K562 (cell line): ENCODE data around the gene C1orf56. TPM values are rescaled to one million over a fixed set of nuclear protein-coding genes. Genes with fewer than 3 reads are reported as not detected.

ENCODE experiments used
- BRD4 ChIP-seq: fragments of 200-600 bp; sonication (generic); IDR thresholded peaks from 2 replicates; pipeline ENCODE4 v1.6.1; 2017; ENCODE audit warnings: inconsistent platforms
- CHCHD3 ChIP-seq: fragments of 250-450 bp; sonication (Bioruptor Pico); IDR thresholded peaks from 2 replicates; pipeline ENCODE4 v2.1.2; 2022; ENCODE audit warnings: mild to moderate bottlenecking
- FOS ChIP-seq: IDR thresholded peaks from 3 replicates; pipeline ENCODE4 v1.6.1; 2011; ENCODE audit not compliant: insufficient read length; ENCODE audit errors: extremely low read depth
- HNRNPLL ChIP-seq: fragments of 200-400 bp; formaldehyde crosslinking; IDR thresholded peaks from 2 replicates; pipeline ENCODE4 v1.6.1; 2017; ENCODE audit warnings: low read length, low read depth, mild to moderate bottlenecking; ENCODE audit not compliant: poor library complexity, severe bottlenecking
- HNRNPUL1 ChIP-seq: fragments of 200-400 bp; formaldehyde crosslinking; IDR thresholded peaks from 2 replicates; pipeline ENCODE4 v1.6.1; 2017; ENCODE audit warnings: low read length
- HOXB6 ChIP-seq: fragments of 250-450 bp; sonication (Bioruptor Pico); IDR thresholded peaks from 2 replicates; pipeline ENCODE4 v1.5.1; 2022; ENCODE audit warnings: mild to moderate bottlenecking, borderline replicate concordance
- MTA1 ChIP-seq: fragments of 450-650 bp; IDR thresholded peaks from 2 replicates; pipeline ENCODE4 v1.6.1; 2017; ENCODE audit warnings: borderline replicate concordance
- SRSF1 ChIP-seq: fragments of 200-400 bp; formaldehyde crosslinking; IDR thresholded peaks from 2 replicates; pipeline ENCODE4 v1.6.1; 2017; ENCODE audit warnings: mild to moderate bottlenecking, low read depth, low read length, moderate library complexity
- ZNF263 ChIP-seq: sonication (generic); formaldehyde crosslinking; IDR thresholded peaks from 2 replicates; pipeline ENCODE4 v1.8.0; 2022; ENCODE audit warnings: mild to moderate bottlenecking, missing genetic modification reagents, borderline replicate concordance
- polyA plus RNA-seq, 8 experiments: library from polyadenylated mRNA; depleted of rRNA in 4 of 8; stranded (reverse) in 5 of 8; unstranded in 3 of 8; fragments of >200 nt; fragmentation: Nextera tagmentation in 2 of 8; fragmentation: Illumina TruSeq in 1 of 8; extraction: Ambion mirVana in 2 of 8; extraction: Trizol in 1 of 8; gene quantifications; 2 replicates each; pipeline versions ENCODE4 v1.2.1 to v1.2.3, GENCODE V29; 2011 to 2014; ENCODE audit warnings: inconsistent platforms in 1 of 8, missing spikeins in 1 of 8
- total RNA-seq, 7 experiments: library from RNA; depleted of rRNA in 6 of 7; stranded (reverse); fragments of >200 nt in 6 of 7; fragmentation: Illumina TruSeq in 2 of 7; extraction: Trizol in 2 of 7; gene quantifications; 2 replicates each; pipeline versions ENCODE4 v1.2.1 to v1.2.3, GENCODE V29; 2011 to 2021; ENCODE audit warnings: low replicate concordance in 1 of 7
- TF ChIP-seq, protein P1 (sequence below), 2 experiments: fragments of 450-650 bp in 1 of 2; sonication (generic) in 1 of 2; formaldehyde crosslinking in 1 of 2; IDR thresholded peaks; 2 replicates each; pipeline versions ENCODE4 v1.7.1 to v1.9.0; 2016 to 2022; ENCODE audit warnings: inconsistent platforms in 1 of 2, mild to moderate bottlenecking in 1 of 2, missing genetic modification reagents in 1 of 2
- TF ChIP-seq, protein P2 (sequence below): sonication (generic); formaldehyde crosslinking; IDR thresholded peaks from 2 replicates; pipeline ENCODE4 v1.8.1; 2023; ENCODE audit warnings: mild to moderate bottlenecking, missing genetic modification reagents
- TF ChIP-seq, protein P3 (sequence below), 2 experiments: fragments of 450-650 bp in 1 of 2; IDR thresholded peaks; 2 replicates each; pipeline ENCODE4 v1.6.1; 2011 to 2017; ENCODE audit warnings: low read depth in 2 of 2, antibody characterized with exemption in 1 of 2, borderline replicate concordance in 1 of 2, low read length in 1 of 2, mild to moderate bottlenecking in 1 of 2, mixed read lengths in 1 of 2; ENCODE audit not compliant: control insufficient read depth in 1 of 2

Gene C1orf56
- total and polyA plus RNA-seq, 9 of the 15 experiments (the other 6 are each of a cell fraction or from before 2014, with no cell fraction given): 0.18 to 15.7 (median 1.1) TPM

DNA sequence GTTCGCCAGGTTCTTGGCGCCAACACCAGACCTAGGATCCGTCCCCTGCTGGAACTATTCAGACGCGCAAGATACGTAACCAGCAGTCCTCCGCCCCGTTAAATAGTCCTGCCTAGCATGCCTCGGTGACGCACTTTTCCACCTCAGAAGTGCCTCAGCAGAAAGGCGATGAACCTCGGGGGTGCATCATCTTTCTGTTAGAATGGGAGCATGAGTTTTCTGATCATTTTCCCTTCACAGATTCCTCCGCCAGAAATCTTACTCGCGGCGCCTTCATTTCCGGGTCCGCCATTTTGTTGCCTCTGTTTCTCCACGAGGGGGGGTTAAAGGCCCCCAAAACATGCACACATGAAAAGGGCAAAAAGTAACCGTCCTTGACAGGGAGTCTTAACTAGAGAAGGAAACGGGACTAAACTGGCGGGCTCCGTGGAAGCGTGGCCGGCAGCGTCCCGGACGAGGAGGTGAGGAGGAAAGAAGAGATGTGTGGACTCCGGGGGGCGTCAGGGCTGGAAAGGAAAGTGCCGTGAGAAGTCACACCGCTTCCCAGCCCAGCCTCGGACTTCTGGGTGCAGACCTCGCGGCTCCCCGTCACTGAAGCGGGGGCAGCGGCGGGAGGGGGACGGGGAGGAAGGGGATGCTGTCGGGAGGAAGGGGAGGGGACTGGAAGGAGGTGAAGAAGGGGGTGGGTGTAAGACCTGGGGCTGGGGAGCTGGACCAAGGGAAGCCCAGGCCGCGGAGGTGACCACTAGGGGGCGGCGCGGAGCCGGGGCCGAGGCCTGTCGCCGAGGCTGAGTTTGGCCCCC, 23.1 kb downstream of the C1orf56 start, which contains the start of gene GABPB2 (continued):
- TF ChIP-seq, protein P1, sequence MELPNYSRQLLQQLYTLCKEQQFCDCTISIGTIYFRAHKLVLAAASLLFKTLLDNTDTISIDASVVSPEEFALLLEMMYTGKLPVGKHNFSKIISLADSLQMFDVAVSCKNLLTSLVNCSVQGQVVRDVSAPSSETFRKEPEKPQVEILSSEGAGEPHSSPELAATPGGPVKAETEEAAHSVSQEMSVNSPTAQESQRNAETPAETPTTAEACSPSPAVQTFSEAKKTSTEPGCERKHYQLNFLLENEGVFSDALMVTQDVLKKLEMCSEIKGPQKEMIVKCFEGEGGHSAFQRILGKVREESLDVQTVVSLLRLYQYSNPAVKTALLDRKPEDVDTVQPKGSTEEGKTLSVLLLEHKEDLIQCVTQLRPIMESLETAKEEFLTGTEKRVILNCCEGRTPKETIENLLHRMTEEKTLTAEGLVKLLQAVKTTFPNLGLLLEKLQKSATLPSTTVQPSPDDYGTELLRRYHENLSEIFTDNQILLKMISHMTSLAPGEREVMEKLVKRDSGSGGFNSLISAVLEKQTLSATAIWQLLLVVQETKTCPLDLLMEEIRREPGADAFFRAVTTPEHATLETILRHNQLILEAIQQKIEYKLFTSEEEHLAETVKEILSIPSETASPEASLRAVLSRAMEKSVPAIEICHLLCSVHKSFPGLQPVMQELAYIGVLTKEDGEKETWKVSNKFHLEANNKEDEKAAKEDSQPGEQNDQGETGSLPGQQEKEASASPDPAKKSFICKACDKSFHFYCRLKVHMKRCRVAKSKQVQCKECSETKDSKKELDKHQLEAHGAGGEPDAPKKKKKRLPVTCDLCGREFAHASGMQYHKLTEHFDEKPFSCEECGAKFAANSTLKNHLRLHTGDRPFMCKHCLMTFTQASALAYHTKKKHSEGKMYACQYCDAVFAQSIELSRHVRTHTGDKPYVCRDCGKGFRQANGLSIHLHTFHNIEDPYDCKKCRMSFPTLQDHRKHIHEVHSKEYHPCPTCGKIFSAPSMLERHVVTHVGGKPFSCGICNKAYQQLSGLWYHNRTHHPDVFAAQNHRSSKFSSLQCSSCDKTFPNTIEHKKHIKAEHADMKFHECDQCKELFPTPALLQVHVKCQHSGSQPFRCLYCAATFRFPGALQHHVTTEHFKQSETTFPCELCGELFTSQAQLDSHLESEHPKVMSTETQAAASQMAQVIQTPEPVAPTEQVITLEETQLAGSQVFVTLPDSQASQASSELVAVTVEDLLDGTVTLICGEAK (IDR thresholded peaks at IDR 0.05): peak; percentile 82
- TF ChIP-seq, protein P1 (CRISPR knock-in tag; IDR thresholded peaks at IDR 0.05): no peak
- TF ChIP-seq FOS (no peak), ZNF263 (CRISPR knock-in tag) (peak; percentile 98), HNRNPUL1 (no peak), MTA1 (peak; percentile 89), HOXB6 (CRISPR knock-in tag) (no peak), HNRNPLL (peak; percentile 95), BRD4 (peak; percentile 96), SRSF1 (0 out of 2 replicates have a peak, but pooled peaks have one; percentile 10), CHCHD3 (CRISPR knock-in tag) (no peak)
- TF ChIP-seq, protein P2, sequence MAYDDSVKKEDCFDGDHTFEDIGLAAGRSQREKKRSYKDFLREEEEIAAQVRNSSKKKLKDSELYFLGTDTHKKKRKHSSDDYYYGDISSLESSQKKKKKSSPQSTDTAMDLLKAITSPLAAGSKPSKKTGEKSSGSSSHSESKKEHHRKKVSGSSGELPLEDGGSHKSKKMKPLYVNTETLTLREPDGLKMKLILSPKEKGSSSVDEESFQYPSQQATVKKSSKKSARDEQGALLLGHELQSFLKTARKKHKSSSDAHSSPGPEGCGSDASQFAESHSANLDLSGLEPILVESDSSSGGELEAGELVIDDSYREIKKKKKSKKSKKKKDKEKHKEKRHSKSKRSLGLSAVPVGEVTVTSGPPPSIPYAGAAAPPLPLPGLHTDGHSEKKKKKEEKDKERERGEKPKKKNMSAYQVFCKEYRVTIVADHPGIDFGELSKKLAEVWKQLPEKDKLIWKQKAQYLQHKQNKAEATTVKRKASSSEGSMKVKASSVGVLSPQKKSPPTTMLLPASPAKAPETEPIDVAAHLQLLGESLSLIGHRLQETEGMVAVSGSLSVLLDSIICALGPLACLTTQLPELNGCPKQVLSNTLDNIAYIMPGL (CRISPR knock-in tag): 0 out of 2 replicates have a peak, but pooled peaks have one; percentile 76
- TF ChIP-seq, protein P3, sequence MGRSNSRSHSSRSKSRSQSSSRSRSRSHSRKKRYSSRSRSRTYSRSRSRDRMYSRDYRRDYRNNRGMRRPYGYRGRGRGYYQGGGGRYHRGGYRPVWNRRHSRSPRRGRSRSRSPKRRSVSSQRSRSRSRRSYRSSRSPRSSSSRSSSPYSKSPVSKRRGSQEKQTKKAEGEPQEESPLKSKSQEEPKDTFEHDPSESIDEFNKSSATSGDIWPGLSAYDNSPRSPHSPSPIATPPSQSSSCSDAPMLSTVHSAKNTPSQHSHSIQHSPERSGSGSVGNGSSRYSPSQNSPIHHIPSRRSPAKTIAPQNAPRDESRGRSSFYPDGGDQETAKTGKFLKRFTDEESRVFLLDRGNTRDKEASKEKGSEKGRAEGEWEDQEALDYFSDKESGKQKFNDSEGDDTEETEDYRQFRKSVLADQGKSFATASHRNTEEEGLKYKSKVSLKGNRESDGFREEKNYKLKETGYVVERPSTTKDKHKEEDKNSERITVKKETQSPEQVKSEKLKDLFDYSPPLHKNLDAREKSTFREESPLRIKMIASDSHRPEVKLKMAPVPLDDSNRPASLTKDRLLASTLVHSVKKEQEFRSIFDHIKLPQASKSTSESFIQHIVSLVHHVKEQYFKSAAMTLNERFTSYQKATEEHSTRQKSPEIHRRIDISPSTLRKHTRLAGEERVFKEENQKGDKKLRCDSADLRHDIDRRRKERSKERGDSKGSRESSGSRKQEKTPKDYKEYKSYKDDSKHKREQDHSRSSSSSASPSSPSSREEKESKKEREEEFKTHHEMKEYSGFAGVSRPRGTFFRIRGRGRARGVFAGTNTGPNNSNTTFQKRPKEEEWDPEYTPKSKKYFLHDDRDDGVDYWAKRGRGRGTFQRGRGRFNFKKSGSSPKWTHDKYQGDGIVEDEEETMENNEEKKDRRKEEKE (IDR thresholded peaks at IDR 0.05; ENCODE audit: borderline replicate concordance in 1 of 2, control insufficient read depth in 1 of 2, low read depth in 2 of 2, low read length in 1 of 2): 0 out of 4 replicates have a peak, but pooled peaks of 1 of the 2 experiments have one; percentile 39
